Measurements from ENCODE around the gene OOSP4A.
A peak's percentile ranks its signal among the peaks of the same experiment; 100 is the strongest.

The OOSP4A gene

DNA sequence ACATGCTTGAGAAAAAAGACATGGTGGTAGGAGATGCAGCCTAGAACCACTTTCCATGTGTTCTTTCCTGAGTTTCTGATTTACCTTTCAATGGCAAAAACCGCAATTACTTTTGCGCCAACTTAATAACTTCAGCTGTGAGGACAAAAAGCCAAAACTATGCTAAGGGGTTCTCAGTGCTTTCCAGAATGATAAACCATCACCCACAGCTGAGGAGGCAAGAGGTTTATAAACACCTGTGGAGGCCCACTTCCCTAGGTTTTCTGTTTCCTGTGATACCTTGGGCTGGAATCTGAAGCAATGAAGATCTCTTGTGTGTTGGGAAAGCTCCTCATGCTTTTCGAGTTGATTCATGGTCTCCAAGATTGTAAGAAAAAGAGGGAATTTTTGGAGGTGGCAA, at the start of gene OOSP4A:
Gene OOSP4A (plus strand): TSS at position 301 of the 400 bp plus-strand sequence. CDS start 0 bp downstream, at position 301.
- TF ChIP-seq RAD21 (IDR thresholded peaks at IDR 0.05; ENCODE audit: low read depth) (no peak), TEAD4 (IDR thresholded peaks at IDR 0.05) (no peak), EP300 (IDR thresholded peaks at IDR 0.05; ENCODE audit: borderline replicate concordance) (no peak), YY1 (IDR thresholded peaks at IDR 0.05; ENCODE audit: low read depth) (no peak), EGR1 (IDR thresholded peaks at IDR 0.05) (no peak), TAF1 (IDR thresholded peaks at IDR 0.05; ENCODE audit: low read depth) (no peak), ZBTB7A (IDR thresholded peaks at IDR 0.05; ENCODE audit: low read depth) (no peak), TCF12 (IDR thresholded peaks at IDR 0.05; ENCODE audit: low read depth) (no peak), NFIC (IDR thresholded peaks at IDR 0.05) (no peak), CREB1 (IDR thresholded peaks at IDR 0.05; ENCODE audit: low read depth) (no peak), FOXM1 (IDR thresholded peaks at IDR 0.05; ENCODE audit: borderline replicate concordance, low read depth) (no peak), CEBPB (IDR thresholded peaks at IDR 0.05) (no peak)
- TF ChIP-seq, protein P1, sequence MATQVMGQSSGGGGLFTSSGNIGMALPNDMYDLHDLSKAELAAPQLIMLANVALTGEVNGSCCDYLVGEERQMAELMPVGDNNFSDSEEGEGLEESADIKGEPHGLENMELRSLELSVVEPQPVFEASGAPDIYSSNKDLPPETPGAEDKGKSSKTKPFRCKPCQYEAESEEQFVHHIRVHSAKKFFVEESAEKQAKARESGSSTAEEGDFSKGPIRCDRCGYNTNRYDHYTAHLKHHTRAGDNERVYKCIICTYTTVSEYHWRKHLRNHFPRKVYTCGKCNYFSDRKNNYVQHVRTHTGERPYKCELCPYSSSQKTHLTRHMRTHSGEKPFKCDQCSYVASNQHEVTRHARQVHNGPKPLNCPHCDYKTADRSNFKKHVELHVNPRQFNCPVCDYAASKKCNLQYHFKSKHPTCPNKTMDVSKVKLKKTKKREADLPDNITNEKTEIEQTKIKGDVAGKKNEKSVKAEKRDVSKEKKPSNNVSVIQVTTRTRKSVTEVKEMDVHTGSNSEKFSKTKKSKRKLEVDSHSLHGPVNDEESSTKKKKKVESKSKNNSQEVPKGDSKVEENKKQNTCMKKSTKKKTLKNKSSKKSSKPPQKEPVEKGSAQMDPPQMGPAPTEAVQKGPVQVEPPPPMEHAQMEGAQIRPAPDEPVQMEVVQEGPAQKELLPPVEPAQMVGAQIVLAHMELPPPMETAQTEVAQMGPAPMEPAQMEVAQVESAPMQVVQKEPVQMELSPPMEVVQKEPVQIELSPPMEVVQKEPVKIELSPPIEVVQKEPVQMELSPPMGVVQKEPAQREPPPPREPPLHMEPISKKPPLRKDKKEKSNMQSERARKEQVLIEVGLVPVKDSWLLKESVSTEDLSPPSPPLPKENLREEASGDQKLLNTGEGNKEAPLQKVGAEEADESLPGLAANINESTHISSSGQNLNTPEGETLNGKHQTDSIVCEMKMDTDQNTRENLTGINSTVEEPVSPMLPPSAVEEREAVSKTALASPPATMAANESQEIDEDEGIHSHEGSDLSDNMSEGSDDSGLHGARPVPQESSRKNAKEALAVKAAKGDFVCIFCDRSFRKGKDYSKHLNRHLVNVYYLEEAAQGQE (IDR thresholded peaks at IDR 0.05; ENCODE audit: low read depth): no peak
- TF ChIP-seq, protein P2, sequence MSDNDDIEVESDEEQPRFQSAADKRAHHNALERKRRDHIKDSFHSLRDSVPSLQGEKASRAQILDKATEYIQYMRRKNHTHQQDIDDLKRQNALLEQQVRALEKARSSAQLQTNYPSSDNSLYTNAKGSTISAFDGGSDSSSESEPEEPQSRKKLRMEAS (IDR thresholded peaks at IDR 0.05): no peak
- TF ChIP-seq, protein P3, sequence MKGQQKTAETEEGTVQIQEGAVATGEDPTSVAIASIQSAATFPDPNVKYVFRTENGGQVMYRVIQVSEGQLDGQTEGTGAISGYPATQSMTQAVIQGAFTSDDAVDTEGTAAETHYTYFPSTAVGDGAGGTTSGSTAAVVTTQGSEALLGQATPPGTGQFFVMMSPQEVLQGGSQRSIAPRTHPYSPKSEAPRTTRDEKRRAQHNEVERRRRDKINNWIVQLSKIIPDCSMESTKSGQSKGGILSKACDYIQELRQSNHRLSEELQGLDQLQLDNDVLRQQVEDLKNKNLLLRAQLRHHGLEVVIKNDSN (IDR thresholded peaks at IDR 0.05): no peak

DNA sequence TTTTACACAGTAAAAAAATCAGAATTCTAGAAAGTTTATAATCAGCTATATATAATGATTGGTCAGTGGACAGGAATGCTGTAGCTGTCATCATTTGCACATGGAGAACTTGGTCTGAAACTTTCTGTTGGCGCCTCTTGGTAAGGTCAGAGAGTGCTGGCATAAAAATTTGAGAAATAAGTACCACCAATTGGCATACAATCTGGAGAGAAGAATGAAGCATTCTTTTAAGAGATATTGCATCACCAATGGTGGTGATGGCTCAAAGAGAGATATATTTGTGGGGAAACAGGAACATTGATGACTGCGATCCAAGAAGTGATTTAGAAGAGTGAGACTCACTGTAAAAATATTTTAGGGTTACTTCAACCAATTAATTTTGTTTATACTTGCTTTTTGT, 45.4 kb upstream of the OOSP4A start:
- TF ChIP-seq EGR1 (IDR thresholded peaks at IDR 0.05): no peak
- no peak for TF ChIP-seq CEBPB (IDR thresholded peaks at IDR 0.05)
- TF ChIP-seq, protein P1 (IDR thresholded peaks at IDR 0.05; ENCODE audit: low read depth): no peak
- no peak for TF ChIP-seq CREB1 (IDR thresholded peaks at IDR 0.05; ENCODE audit: low read depth)
- no peak for TF ChIP-seq TAF1 (IDR thresholded peaks at IDR 0.05; ENCODE audit: low read depth)
- TF ChIP-seq, protein P2 (IDR thresholded peaks at IDR 0.05): no peak
- no peak for TF ChIP-seq YY1 (IDR thresholded peaks at IDR 0.05; ENCODE audit: low read depth)
- no peak for TF ChIP-seq EP300 (IDR thresholded peaks at IDR 0.05; ENCODE audit: borderline replicate concordance)

DNA sequence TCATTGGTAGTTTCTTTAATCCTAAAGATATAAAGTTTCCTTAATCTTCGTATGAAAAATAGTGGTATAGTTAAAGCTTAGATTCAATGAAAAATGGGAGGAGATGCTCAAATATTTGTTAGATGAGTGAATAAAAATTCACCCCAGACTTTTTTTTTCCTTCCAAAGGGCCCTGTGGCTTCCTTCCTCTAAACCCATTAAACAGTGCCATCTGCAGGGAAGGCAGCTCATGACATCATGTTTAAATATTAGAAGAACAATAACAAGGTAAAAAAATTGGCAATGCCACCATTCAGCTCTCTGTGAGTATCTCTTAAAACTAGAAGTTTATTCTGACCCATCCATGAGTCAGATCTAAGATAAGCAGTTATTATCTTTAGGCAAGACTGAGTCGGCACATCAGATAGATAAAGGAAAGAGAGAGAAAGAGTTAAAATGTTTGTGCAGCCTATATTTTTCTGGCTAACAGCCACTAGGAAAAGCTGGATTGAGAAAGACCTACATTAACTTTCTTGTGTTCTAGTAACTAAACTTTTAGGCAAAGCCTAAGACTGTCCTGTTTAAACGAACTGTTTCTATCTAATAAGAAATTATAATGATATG, 44.7 kb upstream of the OOSP4A start:
- peak; percentile 61 for TF ChIP-seq RAD21 (IDR thresholded peaks at IDR 0.05; ENCODE audit: low read depth)
- no peak for TF ChIP-seq TAF1 (IDR thresholded peaks at IDR 0.05; ENCODE audit: low read depth)
- TF ChIP-seq, protein P3 (IDR thresholded peaks at IDR 0.05): no peak
- TF ChIP-seq TCF12 (IDR thresholded peaks at IDR 0.05; ENCODE audit: low read depth): no peak

DNA sequence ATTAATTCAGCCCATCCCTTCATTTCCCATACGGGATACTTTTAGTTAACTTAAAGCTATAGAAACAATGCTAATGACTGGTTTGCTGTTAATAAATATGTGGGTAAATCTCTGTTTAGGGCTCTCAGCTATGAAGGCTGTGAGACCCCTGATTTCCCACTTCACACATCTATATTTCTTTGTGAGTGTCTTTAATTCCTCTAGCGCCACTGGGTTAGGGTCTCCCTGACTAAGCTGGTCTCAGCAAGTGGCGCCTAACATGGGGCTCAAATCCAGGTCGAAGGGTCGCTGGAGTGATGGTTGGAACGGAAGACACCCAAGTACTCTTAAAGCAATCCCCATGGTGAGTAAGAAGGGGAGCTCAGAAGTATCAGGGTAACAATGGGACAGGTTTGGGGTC, 40.0 kb upstream of the OOSP4A start:
- TF ChIP-seq EP300 (IDR thresholded peaks at IDR 0.05; ENCODE audit: borderline replicate concordance): no peak
- no peak for TF ChIP-seq CEBPB (IDR thresholded peaks at IDR 0.05)
- TF ChIP-seq TEAD4 (IDR thresholded peaks at IDR 0.05): no peak
- no peak for TF ChIP-seq NFIC (IDR thresholded peaks at IDR 0.05)
- no peak for TF ChIP-seq EGR1 (IDR thresholded peaks at IDR 0.05)
- TF ChIP-seq, protein P2 (IDR thresholded peaks at IDR 0.05): no peak
- no peak for TF ChIP-seq TCF12 (IDR thresholded peaks at IDR 0.05; ENCODE audit: low read depth)
- TF ChIP-seq YY1 (IDR thresholded peaks at IDR 0.05; ENCODE audit: low read depth): no peak
- TF ChIP-seq TAF1 (IDR thresholded peaks at IDR 0.05; ENCODE audit: low read depth): no peak

DNA sequence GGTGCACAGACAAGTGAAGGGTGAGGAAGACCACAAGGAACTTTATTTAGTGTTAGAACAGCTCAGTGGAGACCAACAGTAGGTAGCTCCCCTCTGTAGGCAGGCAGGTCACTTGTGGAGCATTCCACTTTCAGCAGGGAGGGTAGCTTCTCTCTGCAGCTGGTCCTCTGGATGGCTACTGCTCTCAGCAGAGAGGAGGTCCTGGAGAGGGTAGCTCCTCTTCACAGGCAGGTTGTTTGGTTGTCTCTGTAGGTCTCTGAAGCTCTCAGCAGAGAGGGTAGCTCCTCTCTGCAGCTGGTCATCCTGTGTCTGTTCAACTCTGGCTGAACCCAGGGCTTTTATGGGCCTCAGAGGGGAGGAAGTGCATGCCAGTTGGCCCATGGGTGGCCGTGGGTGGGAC, 32.1 kb upstream of the OOSP4A start:
- TF ChIP-seq CEBPB (IDR thresholded peaks at IDR 0.05) (no peak), RAD21 (IDR thresholded peaks at IDR 0.05; ENCODE audit: low read depth) (no peak), CREB1 (IDR thresholded peaks at IDR 0.05; ENCODE audit: low read depth) (no peak), YY1 (IDR thresholded peaks at IDR 0.05; ENCODE audit: low read depth) (no peak), TCF12 (IDR thresholded peaks at IDR 0.05; ENCODE audit: low read depth) (no peak), NFIC (IDR thresholded peaks at IDR 0.05) (no peak), EGR1 (IDR thresholded peaks at IDR 0.05) (no peak), TAF1 (IDR thresholded peaks at IDR 0.05; ENCODE audit: low read depth) (no peak), EP300 (IDR thresholded peaks at IDR 0.05; ENCODE audit: borderline replicate concordance) (no peak), ZBTB7A (IDR thresholded peaks at IDR 0.05; ENCODE audit: low read depth) (no peak), FOXM1 (IDR thresholded peaks at IDR 0.05; ENCODE audit: borderline replicate concordance, low read depth) (no peak), TEAD4 (IDR thresholded peaks at IDR 0.05) (no peak)
- TF ChIP-seq, protein P2 (IDR thresholded peaks at IDR 0.05): no peak
- TF ChIP-seq, protein P3 (IDR thresholded peaks at IDR 0.05): no peak
- TF ChIP-seq, protein P1 (IDR thresholded peaks at IDR 0.05; ENCODE audit: low read depth): no peak

Measured in Ishikawa (cell line).